Tibial artery (tissue), 4 donors: ENCODE data around the gene PLA2G2C.

ENCODE experiments used
- DNase-seq, 2 donors: peaks; one replicate each; pipeline ENCODE4 v3.0.0-alpha.2; 2019
- H3K27ac ChIP-seq, 2 donors: fragments of 200-600 bp; sonication (generic) in 1 of 2; 1 replicate in 1 of 2; 2 replicates in 1 of 2; pipeline ENCODE4 v1.5.1; 2018 to 2019; ENCODE audit warnings: mild to moderate bottlenecking in 1 of 2
- H3K27me3 ChIP-seq, 2 donors: fragments of 200-600 bp; sonication (generic) in 1 of 2; one replicate each; pipeline versions ENCODE4 v1.5.1 to v1.6.0; 2016 to 2019
- H3K36me3 ChIP-seq, 3 donors: fragments of 200-600 bp; sonication (generic) in 2 of 3; one replicate each; pipeline ENCODE4 v1.5.1; 2016 to 2019; ENCODE audit warnings: mild to moderate bottlenecking in 2 of 3
- H3K4me1 ChIP-seq, 4 donors: fragments of 200-600 bp; sonication (generic) in 2 of 4; 1 replicate in 3 of 4; 2 replicates in 1 of 4; pipeline ENCODE4 v1.5.1; 2016 to 2019
- H3K4me3 ChIP-seq, 2 donors: fragments of 200-600 bp; sonication (generic) in 1 of 2; 1 replicate in 1 of 2; 2 replicates in 1 of 2; pipeline ENCODE4 v1.5.1; 2018 to 2019; ENCODE audit warnings: mild to moderate bottlenecking in 2 of 2
- H3K9me3 ChIP-seq, 3 donors: fragments of 200-600 bp; sonication (generic) in 1 of 3; one replicate each; pipeline ENCODE4 v1.5.1; 2016 to 2019
- intact Hi-C: fragments of 100-400 bp; cut with DNase I; formaldehyde crosslinking; loops from one replicate; pipeline ENCODE4 v1.15.0; 2023; ENCODE audit warnings: low total_unique reads
- TF ChIP-seq, protein P1 (sequence below), 2 experiments: fragments of 200-600 bp in 1 of 2; fragments of 450-650 bp in 1 of 2; IDR thresholded peaks; one replicate each; pipeline ENCODE4 v1.5.1; 2017 to 2019; ENCODE audit warnings: antibody characterized with exemption in 2 of 2, mild to moderate bottlenecking in 1 of 2, moderate library complexity in 1 of 2

The PLA2G2C gene

DNA sequence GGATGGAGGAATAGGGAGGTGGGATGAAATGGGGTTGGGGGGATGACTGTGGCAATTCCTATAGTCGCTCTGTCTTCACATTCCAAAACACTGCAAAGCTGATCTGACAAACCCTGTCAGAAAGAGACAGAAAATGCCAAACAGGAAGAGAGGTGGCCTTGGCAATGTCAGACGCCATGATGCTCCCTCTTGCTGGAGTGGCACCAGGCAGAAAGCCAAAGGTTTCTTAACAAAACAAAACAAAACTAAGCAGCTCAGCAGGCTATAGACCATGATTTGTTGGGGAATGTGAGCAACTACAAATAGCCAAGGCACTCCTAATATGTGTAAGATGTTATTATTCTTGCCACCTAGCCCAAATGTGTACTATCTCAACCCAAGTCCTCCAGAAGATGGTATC lies 42.9 kb upstream of the PLA2G2C start:
- no peaks in the 10 kb centered on the region for H3K36me3 ChIP-seq
- H3K9me3 ChIP-seq: no peaks in the 10 kb centered on the region
- H3K27me3 ChIP-seq: peaks cover 0 to 61% of the 10 kb centered on the region in 2 donors
- TF ChIP-seq, protein P1, sequence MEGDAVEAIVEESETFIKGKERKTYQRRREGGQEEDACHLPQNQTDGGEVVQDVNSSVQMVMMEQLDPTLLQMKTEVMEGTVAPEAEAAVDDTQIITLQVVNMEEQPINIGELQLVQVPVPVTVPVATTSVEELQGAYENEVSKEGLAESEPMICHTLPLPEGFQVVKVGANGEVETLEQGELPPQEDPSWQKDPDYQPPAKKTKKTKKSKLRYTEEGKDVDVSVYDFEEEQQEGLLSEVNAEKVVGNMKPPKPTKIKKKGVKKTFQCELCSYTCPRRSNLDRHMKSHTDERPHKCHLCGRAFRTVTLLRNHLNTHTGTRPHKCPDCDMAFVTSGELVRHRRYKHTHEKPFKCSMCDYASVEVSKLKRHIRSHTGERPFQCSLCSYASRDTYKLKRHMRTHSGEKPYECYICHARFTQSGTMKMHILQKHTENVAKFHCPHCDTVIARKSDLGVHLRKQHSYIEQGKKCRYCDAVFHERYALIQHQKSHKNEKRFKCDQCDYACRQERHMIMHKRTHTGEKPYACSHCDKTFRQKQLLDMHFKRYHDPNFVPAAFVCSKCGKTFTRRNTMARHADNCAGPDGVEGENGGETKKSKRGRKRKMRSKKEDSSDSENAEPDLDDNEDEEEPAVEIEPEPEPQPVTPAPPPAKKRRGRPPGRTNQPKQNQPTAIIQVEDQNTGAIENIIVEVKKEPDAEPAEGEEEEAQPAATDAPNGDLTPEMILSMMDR (IDR thresholded peaks at IDR 0.05): no peak
- H3K4me3 ChIP-seq: no peak overlapping the region
- no peaks in the 10 kb centered on the region for H3K4me1 ChIP-seq
- DNase-seq: no peak
- H3K27ac ChIP-seq: no peak overlapping the region
- intact Hi-C loops: no loop called here

DNA sequence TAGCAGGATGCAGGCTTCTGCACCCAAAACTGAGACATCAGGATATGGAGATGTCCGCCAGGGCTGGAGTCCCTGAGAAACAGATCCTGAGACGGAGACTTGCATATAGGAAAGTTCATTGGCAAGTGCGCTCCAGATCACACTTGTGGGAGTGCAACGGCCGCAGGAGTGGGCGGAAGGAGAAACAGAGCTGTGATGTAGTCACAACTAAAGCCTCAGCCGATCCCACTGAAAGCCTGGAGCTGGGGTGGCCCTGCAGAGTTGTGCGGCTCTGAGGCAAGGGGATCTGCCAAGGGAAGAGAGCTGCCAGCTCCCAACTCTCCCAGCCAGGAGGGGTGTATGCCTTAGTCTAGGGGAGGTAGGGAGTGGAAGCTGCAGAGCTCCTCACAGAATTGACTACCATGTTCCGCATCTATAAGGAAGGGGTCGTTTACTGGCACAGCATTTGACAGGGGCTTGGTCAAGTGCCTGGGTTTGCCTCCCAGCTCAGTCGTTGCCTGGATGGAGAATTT lies 42.1 kb upstream of the PLA2G2C start:
- intact Hi-C loops: no loop called here
- Histone ChIP-seq H3K36me3 (no peaks in the 10 kb centered on the region), H3K4me3 (no peak overlapping the region), H3K27ac (no peak overlapping the region), H3K9me3 (no peaks in the 10 kb centered on the region), H3K4me1 (no peaks in the 10 kb centered on the region), H3K27me3 (peaks cover 0 to 62% of the 10 kb centered on the region in 2 donors)
- DNase-seq: no peak
- TF ChIP-seq, protein P1 (IDR thresholded peaks at IDR 0.05): no peak

DNA sequence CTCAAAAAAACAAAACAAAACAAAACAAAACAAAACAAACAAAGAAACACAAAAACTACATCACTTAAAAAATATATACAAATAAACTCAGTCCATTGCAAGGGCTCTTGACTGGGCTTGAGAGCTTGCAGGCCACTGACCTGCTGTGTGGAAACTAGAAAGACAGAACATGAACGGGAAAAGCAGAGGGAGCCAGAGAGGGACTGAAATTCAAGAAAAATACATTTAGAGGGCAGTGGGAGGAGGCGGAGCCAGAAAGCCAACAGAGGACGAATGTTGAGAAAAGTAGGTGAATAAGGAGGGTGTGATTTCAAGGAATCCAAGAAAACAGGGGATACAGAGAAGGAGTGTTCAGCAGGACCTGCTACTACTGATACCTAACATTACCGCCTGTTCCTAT lies 41.4 kb upstream of the PLA2G2C start:
- Histone ChIP-seq H3K27me3 (peaks cover 0 to 59% of the 10 kb centered on the region in 2 donors), H3K4me1 (no peaks in the 10 kb centered on the region)
- intact Hi-C loops: no loop called here

GRCh38 chr1:20224546-20224945 lies 38.2 kb upstream of the PLA2G2C start:
- DNase-seq: no peak

More for the DNA sequence above, 41.4 kb upstream of the PLA2G2C start:
- no peaks in the 10 kb centered on the region for H3K9me3 ChIP-seq
- no peak overlapping the region for H3K4me3 ChIP-seq
- no peaks in the 10 kb centered on the region for H3K36me3 ChIP-seq
- TF ChIP-seq, protein P1 (IDR thresholded peaks at IDR 0.05): no peak
- no peak for DNase-seq
- no peak overlapping the region for H3K27ac ChIP-seq

DNA sequence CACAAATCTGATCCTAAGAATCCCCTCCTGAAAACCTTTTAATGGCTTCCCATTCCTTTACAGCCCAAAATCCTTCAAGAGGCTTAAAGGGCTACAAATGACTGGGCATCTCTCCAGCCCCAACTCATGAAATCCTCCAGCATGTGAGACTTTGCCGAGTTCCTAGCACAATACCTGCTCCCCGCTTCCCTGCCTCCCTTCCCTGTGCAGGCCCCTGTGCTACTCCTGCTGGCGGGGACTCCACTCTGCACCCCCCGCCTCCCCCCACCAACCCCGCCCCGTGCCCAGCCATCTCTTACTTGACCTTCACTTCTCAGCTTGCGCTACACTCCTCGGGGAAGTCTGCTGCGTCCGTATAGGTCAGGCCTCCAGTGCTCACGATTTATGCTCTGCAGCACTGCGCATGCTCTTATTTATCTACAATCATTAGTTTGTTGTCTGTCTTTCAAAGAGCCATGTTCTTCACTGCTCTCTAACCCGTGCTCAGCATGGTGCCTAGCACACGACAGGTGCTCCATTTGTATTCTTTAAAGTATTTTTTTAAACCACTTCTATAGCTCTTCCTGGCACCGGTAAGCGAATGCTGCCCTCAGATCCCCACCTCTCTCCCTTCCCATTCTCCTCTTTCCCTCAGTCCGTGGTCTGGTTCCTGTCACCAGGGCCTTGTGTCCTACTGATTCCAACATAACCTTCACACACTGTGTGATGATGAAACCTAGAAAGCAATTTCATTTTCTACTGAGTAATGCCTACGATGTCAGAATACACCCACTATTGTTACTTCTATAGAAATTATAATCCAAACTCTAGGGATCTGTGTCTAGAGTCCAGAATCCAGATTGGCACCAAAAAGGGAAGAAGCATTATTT lies 37.5 kb upstream of the PLA2G2C start:
- Histone ChIP-seq H3K27ac (no peak overlapping the region), H3K4me3 (no peak overlapping the region), H3K9me3 (no peaks in the 10 kb centered on the region), H3K27me3 (peaks cover 0 to 56% of the 10 kb centered on the region in 2 donors), H3K36me3 (no peaks in the 10 kb centered on the region), H3K4me1 (no peaks in the 10 kb centered on the region)
- no peak for DNase-seq
- intact Hi-C loops: no loop called here
- TF ChIP-seq, protein P1 (IDR thresholded peaks at IDR 0.05): no peak

More at GRCh38 chr1:20224546-20224945, 38.2 kb upstream of the PLA2G2C start:
- Histone ChIP-seq H3K4me1 (no peaks in the 10 kb centered on the region), H3K4me3 (no peak overlapping the region), H3K27ac (no peak overlapping the region), H3K27me3 (peaks cover 0 to 58% of the 10 kb centered on the region in 2 donors), H3K36me3 (no peaks in the 10 kb centered on the region), H3K9me3 (no peaks in the 10 kb centered on the region)
- TF ChIP-seq, protein P1 (IDR thresholded peaks at IDR 0.05): no peak
- intact Hi-C loops: no loop called here
